Trophoblast cell (in vitro differentiated cells and primary cell): ENCODE measurements around the gene TMEM244.

ENCODE experiments used
- DNase-seq, 2 donors: peaks; one replicate each; pipeline ENCODE4 v3.0.0-alpha.2; 2016
- H2AFZ ChIP-seq: 2 replicates; pipeline ENCODE4 v1.6.1; 2013; ENCODE audit warnings: low read length, moderate library complexity, mild to moderate bottlenecking; ENCODE audit not compliant: insufficient read depth, poor library complexity
- H2AK5ac ChIP-seq: 2 replicates; pipeline ENCODE4 v1.6.1; 2013; ENCODE audit warnings: mild to moderate bottlenecking, low read length
- H2BK120ac ChIP-seq: 2 replicates; pipeline ENCODE4 v1.6.1; 2013; ENCODE audit warnings: low read length, mild to moderate bottlenecking, moderate library complexity; ENCODE audit not compliant: insufficient read depth, poor library complexity
- H2BK12ac ChIP-seq: 2 replicates; pipeline ENCODE4 v1.6.1; 2013; ENCODE audit warnings: mild to moderate bottlenecking, low read length, moderate library complexity
- H2BK5ac ChIP-seq: 2 replicates; pipeline ENCODE4 v1.6.1; 2013; ENCODE audit warnings: low read length, low read depth, moderate library complexity, mild to moderate bottlenecking; ENCODE audit not compliant: poor library complexity
- H3K14ac ChIP-seq: 2 replicates; pipeline ENCODE4 v1.6.1; 2013; ENCODE audit warnings: mild to moderate bottlenecking, low read length
- H3K18ac ChIP-seq: 2 replicates; pipeline ENCODE4 v1.6.1; 2013; ENCODE audit warnings: mild to moderate bottlenecking, low read length
- H3K23ac ChIP-seq: 2 replicates; pipeline ENCODE4 v1.6.1; 2013; ENCODE audit warnings: low read length
- H3K27ac ChIP-seq: 2 replicates; pipeline ENCODE4 v1.5.1; 2013; ENCODE audit warnings: low read depth, mild to moderate bottlenecking, inconsistent platforms, low read length, moderate library complexity
- H3K27me3 ChIP-seq: 2 replicates; pipeline ENCODE4 v1.6.1; 2013; ENCODE audit warnings: inconsistent platforms, mild to moderate bottlenecking, low read length, moderate library complexity; ENCODE audit not compliant: insufficient read depth
- H3K36me3 ChIP-seq, 2 experiments: 1 replicate in 1 of 2; 2 replicates in 1 of 2; pipeline ENCODE4 v1.6.1; 2013; ENCODE audit warnings: low read length in 2 of 2, mild to moderate bottlenecking in 2 of 2, moderate library complexity in 1 of 2; ENCODE audit not compliant: insufficient read depth in 2 of 2, control insufficient read depth in 1 of 2
- H3K4ac ChIP-seq: 2 replicates; pipeline ENCODE4 v1.6.1; 2013; ENCODE audit warnings: low read depth, mild to moderate bottlenecking, low read length, moderate library complexity
- H3K4me1 ChIP-seq, 2 experiments: 1 replicate in 1 of 2; 2 replicates in 1 of 2; pipeline ENCODE4 v1.6.1; 2013; ENCODE audit warnings: low read length in 2 of 2, mild to moderate bottlenecking in 2 of 2, moderate library complexity in 1 of 2; ENCODE audit not compliant: insufficient read depth in 2 of 2, control insufficient read depth in 1 of 2
- H3K4me2 ChIP-seq: 2 replicates; pipeline ENCODE4 v1.6.1; 2013; ENCODE audit warnings: inconsistent platforms, mild to moderate bottlenecking, low read length, moderate library complexity
- H3K4me3 ChIP-seq: 2 replicates; pipeline ENCODE4 v1.5.1; 2013; ENCODE audit warnings: mild to moderate bottlenecking, low read depth, low read length, inconsistent platforms
- H3K79me1 ChIP-seq: one replicate; pipeline ENCODE4 v1.6.1; 2013; ENCODE audit warnings: low read length
- H3K79me2 ChIP-seq: 2 replicates; pipeline ENCODE4 v1.6.1; 2013; ENCODE audit warnings: low read length, mild to moderate bottlenecking; ENCODE audit not compliant: control insufficient read depth, insufficient read depth, poor library complexity
- H3K9ac ChIP-seq: 2 replicates; pipeline ENCODE4 v1.6.1; 2013; ENCODE audit warnings: mild to moderate bottlenecking, low read length
- H3K9me3 ChIP-seq: 2 replicates; pipeline ENCODE4 v1.6.1; 2013; ENCODE audit warnings: low read depth, mild to moderate bottlenecking, control low read depth, inconsistent platforms, low read length; ENCODE audit not compliant: insufficient read depth
- H4K12ac ChIP-seq: 2 replicates; pipeline ENCODE4 v1.6.1; 2013; ENCODE audit warnings: low read depth, mild to moderate bottlenecking, low read length, moderate library complexity
- H4K8ac ChIP-seq: 2 replicates; pipeline ENCODE4 v1.6.1; 2013; ENCODE audit warnings: low read depth, mild to moderate bottlenecking, low read length, moderate library complexity
- H4K91ac ChIP-seq: one replicate; pipeline ENCODE4 v1.6.1; 2013; ENCODE audit warnings: low read depth, mild to moderate bottlenecking, low read length, moderate library complexity
- WGBS: extraction: QIAGEN DNeasy Blood & Tissue Kit; methylation state at CpG from one replicate; pipeline ENCODE4 v1.1.7; 2013; ENCODE audit warnings: missing lambda C conversion rate; ENCODE audit not compliant: insufficient read length, insufficient coverage; ENCODE audit errors: extremely low coverage; 5-methylcytosine and 5-hydroxymethylcytosine counted together

The TMEM244 gene

DNA sequence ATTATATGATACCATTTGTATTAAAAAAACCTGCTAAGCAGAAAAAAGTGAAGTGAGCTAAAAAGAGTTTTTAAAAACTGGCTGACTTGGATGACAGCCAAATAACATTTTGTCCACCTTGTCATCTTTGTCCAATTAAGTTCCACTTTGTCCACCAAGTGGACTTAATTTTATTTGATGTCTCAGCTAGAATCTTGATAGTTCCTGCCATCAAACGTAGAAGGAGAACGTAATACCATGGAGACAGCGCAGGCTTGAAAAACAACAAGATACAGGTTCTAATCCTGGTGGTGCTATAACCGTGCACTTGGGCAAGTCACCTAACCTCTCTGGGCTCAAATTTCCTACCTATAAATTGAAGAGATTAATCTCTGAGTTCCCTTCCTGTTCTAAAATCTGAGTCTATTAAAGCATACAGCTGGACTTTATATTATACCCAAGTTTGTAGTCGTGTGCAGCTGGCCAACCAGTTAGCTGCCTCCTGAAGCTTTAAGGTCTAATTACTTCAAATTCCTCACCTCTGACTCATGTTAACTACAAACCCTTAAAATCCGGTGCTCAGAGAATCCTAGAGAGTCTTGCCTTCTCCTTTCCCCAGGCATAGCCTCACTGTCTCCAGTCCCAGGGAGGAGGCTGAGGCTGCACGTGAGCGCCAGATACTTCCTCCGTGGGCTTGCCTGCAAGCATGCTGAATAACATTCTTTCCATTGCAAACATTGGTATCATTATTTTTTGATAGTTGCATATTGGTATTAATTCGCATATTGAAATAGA, 16.8 kb downstream of the TMEM244 start:
- H3K27me3 ChIP-seq, result no peaks in the 10 kb centered on the region
- no peaks in the 10 kb centered on the region for H3K9me3 ChIP-seq
- no peak overlapping the region for H4K8ac ChIP-seq
- peak overlapping the region; percentile 76 for H2BK12ac ChIP-seq
- H4K12ac ChIP-seq, result no peak overlapping the region
- no peak overlapping the region for H3K9ac ChIP-seq
- H3K4me2 ChIP-seq, result no peak overlapping the region
- H2AK5ac ChIP-seq, result no peak overlapping the region
- no CpG with 5 or more reads among the region's 10 CpGs for WGBS
- H3K23ac ChIP-seq, result no peak overlapping the region
- H3K4me3 ChIP-seq, result no peak overlapping the region
- peak overlapping the region; percentile 55 for H4K91ac ChIP-seq
- DNase-seq, result peak in 1 of 2 donors; percentile 71
- H2AFZ ChIP-seq, result no peak overlapping the region
- peak overlapping the region; percentile 77 for H3K27ac ChIP-seq
- no peaks in the 10 kb centered on the region for H3K36me3 ChIP-seq
- peaks cover 0 to 2% of the 10 kb centered on the region in 2 experiments for H3K4me1 ChIP-seq
- no peak overlapping the region for H2BK120ac ChIP-seq
- H3K14ac ChIP-seq, result peak overlapping the region; percentile 24
- no peak overlapping the region for H3K18ac ChIP-seq
- peak overlapping the region; percentile 56 for H2BK5ac ChIP-seq
- H3K4ac ChIP-seq, result no peak overlapping the region
- no peaks in the 10 kb centered on the region for H3K79me2 ChIP-seq
- H3K79me1 ChIP-seq, result peaks cover 2% of the 10 kb centered on the region

DNA sequence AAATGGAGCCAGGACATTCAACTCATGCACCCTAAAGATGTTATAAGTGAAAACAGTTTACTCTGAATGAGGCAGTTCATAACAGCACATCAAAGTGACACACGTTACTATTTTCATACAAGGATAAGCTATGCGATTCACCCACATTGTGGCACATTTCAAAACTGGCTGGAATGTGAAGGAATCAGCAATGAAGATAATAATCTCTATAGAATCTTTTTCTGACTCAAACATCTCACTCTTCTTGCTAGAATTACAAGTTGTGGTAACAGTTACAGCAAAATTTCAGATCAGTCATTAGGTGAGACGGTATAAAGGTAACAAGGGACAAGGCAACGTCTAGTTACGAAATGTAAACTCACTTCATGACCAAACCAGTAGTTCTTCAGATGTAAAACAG, 17.5 kb downstream of the TMEM244 start:
- H3K36me3 ChIP-seq, result no peaks in the 10 kb centered on the region
- no peak overlapping the region for H4K12ac ChIP-seq
- H2BK5ac ChIP-seq, result no peak overlapping the region
- H3K4me3 ChIP-seq, result no peak overlapping the region
- H4K8ac ChIP-seq, result no peak overlapping the region
- no peak overlapping the region for H3K18ac ChIP-seq
- no peak overlapping the region for H3K23ac ChIP-seq
- WGBS, result no CpG with 5 or more reads among the region's 5 CpGs
- no peak overlapping the region for H2BK120ac ChIP-seq
- H2AK5ac ChIP-seq, result no peak overlapping the region
- H3K9ac ChIP-seq, result no peak overlapping the region
- no peaks in the 10 kb centered on the region for H3K27me3 ChIP-seq
- no peak overlapping the region for H4K91ac ChIP-seq
- DNase-seq, result peak; percentile 73 to 96
- H3K4me2 ChIP-seq, result no peak overlapping the region
- peaks cover 0 to 2% of the 10 kb centered on the region in 2 experiments for H3K4me1 ChIP-seq
- H3K79me1 ChIP-seq, result peaks cover 2% of the 10 kb centered on the region
- no peak overlapping the region for H3K4ac ChIP-seq
- no peaks in the 10 kb centered on the region for H3K9me3 ChIP-seq
- no peaks in the 10 kb centered on the region for H3K79me2 ChIP-seq
- H2BK12ac ChIP-seq, result no peak overlapping the region
- H3K14ac ChIP-seq, result no peak overlapping the region
- H3K27ac ChIP-seq, result no peak overlapping the region
- no peak overlapping the region for H2AFZ ChIP-seq

DNA sequence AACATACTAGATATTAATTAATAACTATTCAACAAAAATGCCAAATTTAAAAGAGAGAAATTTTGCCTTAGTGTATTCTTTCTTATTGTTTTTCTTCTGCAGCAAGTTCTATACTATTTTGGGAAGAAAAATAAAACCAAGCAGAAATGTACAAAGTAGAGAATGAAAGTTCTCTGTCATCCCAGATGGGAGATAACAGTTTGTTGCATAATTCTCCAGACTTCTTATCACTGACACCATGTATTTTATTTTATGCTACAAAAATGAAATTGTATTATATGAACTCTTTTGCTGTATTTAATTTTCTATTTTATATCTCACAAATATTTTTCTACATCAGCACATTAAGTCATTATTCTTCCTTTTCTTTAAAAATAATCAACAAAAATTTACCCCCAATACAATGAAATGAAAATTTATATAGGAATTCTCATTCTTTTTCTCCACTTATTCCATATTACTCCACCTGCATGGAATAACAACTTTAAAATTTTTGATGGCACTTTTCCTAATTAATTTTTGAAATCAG, 18.2 kb downstream of the TMEM244 start:
- H3K23ac ChIP-seq, result no peak overlapping the region
- no peak overlapping the region for H3K9ac ChIP-seq
- H3K79me2 ChIP-seq, result no peaks in the 10 kb centered on the region
- H2BK12ac ChIP-seq, result no peak overlapping the region
- peaks cover 0 to 2% of the 10 kb centered on the region in 2 experiments for H3K4me1 ChIP-seq
- no peak overlapping the region for H3K4me2 ChIP-seq
- no peak overlapping the region for H3K27ac ChIP-seq
- H4K8ac ChIP-seq, result no peak overlapping the region
- H3K79me1 ChIP-seq, result peaks cover 2% of the 10 kb centered on the region
- H3K36me3 ChIP-seq, result no peaks in the 10 kb centered on the region
- no peak overlapping the region for H3K18ac ChIP-seq
- H3K4me3 ChIP-seq, result no peak overlapping the region
- H2BK120ac ChIP-seq, result no peak overlapping the region
- H3K27me3 ChIP-seq, result no peaks in the 10 kb centered on the region
- H2BK5ac ChIP-seq, result no peak overlapping the region
- no peak overlapping the region for H2AFZ ChIP-seq
- no peaks in the 10 kb centered on the region for H3K9me3 ChIP-seq
- no peak overlapping the region for H3K14ac ChIP-seq
- H2AK5ac ChIP-seq, result no peak overlapping the region
- H3K4ac ChIP-seq, result no peak overlapping the region
- H4K91ac ChIP-seq, result no peak overlapping the region
- H4K12ac ChIP-seq, result no peak overlapping the region
- DNase-seq, result peak in 1 of 2 donors; percentile 58

DNA sequence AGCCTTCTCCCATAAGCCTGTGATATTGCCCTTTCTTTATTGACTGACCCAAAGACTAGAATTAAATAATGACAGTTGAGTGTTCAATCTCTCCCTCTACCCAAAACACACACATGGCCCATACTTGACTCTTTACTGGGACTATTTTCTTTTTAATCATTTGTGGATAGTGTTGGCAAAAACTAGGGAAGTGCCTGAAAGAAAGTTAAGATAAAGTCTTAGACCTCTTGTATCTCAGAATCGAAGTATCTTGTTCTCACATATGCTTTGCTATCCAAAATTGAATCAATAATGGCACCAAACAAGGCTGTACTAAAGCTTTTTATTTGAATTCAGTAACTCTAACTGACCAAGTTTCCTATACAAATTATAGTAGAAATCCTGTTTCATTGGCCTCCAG, 19.0 kb downstream of the TMEM244 start:
- Histone ChIP-seq H3K4me2 (no peak overlapping the region), H2BK12ac (no peak overlapping the region), H2BK120ac (no peak overlapping the region), H2AFZ (no peak overlapping the region), H3K27ac (no peak overlapping the region), H3K27me3 (no peaks in the 10 kb centered on the region), H3K9ac (no peak overlapping the region), H4K8ac (no peak overlapping the region), H4K91ac (no peak overlapping the region), H3K4me3 (no peak overlapping the region), H3K79me2 (no peaks in the 10 kb centered on the region), H4K12ac (no peak overlapping the region), H3K23ac (no peak overlapping the region), H3K36me3 (no peaks in the 10 kb centered on the region), H3K18ac (no peak overlapping the region), H3K79me1 (peaks cover 2% of the 10 kb centered on the region), H2AK5ac (no peak overlapping the region), H3K14ac (no peak overlapping the region), H3K4me1 (peaks cover 0 to 2% of the 10 kb centered on the region in 2 experiments), H3K4ac (no peak overlapping the region), H3K9me3 (no peaks in the 10 kb centered on the region), H2BK5ac (no peak overlapping the region)
- WGBS, result no CpG with 5 or more reads among the region's 1 CpG
- DNase-seq, result no peak
